HG02610 (cell line): ENCODE results near the gene ABCC3.

Source experiments
- ATAC-seq: cut with Tn5 transposase; IDR thresholded peaks from one replicate; pipeline ENCODE4 v1.9.1; 2021; ENCODE audit warnings: mild to moderate bottlenecking, moderate library complexity; ENCODE audit not compliant: unreplicated experiment

Gene ABCC3

GRCh38 chr17:50683434-50684287, 49.0 kb downstream of the ABCC3 start:
- ATAC-seq: no peak

GRCh38 chr17:50684288-50684611, 49.6 kb downstream of the ABCC3 start:
- ATAC-seq: no peak

GRCh38 chr17:50684612-50685333, 50.1 kb downstream of the ABCC3 start:
- ATAC-seq: no peak

DNA sequence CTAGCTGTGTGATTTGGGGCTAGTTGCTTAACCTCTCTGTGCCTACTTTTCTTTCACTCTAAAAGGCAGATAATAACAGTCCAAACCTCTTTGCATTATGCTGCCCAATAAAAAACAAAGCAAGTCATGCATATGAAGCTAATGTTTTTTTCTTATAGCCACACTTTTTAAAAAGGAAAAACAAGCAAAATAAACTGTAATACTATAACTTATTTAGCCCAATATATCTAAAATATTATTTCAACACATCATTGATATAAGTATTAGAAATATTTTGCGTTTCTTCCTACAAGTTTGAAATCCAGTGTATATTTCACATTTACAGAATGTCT, 50.6 kb downstream of the ABCC3 start:
- ATAC-seq: no peak

DNA sequence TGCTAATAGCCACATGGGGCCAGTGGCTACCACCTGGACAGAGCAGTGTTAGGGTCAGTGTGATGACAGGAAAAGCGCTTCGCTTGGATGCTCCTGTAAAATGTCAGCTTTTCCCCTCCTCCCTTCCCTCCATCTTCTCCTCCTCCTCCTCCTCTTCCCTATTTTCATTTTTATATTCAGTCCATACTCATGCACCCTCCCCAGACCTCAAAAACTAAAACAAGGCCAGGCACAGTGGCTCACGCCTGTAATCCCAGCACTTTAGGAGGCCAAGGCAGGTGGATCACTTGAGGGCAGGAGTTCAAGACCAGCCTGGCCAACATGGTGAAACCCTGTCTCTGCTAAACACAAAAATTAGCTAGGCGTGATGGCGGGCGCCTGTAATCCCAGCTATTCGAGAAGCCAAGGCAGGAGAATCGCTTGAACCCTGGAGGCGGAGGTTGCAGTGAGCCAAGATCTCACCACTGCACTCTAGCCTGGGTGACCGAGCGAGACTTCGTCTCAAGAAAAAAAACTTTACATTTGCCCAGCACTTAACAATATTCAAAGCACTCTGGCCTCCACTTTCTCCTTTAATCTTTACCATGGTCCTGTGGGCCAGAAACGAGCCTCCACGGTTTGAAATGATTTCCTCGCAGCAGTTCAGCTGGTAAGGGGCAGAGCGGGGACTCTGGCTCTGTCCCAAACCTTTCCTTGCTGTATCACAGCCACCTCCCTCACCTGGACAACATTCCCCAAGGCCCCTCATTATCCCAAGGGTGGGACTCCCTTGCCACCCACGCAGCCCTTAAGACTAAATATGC, 51.2 kb downstream of the ABCC3 start:
- ATAC-seq: no peak

DNA sequence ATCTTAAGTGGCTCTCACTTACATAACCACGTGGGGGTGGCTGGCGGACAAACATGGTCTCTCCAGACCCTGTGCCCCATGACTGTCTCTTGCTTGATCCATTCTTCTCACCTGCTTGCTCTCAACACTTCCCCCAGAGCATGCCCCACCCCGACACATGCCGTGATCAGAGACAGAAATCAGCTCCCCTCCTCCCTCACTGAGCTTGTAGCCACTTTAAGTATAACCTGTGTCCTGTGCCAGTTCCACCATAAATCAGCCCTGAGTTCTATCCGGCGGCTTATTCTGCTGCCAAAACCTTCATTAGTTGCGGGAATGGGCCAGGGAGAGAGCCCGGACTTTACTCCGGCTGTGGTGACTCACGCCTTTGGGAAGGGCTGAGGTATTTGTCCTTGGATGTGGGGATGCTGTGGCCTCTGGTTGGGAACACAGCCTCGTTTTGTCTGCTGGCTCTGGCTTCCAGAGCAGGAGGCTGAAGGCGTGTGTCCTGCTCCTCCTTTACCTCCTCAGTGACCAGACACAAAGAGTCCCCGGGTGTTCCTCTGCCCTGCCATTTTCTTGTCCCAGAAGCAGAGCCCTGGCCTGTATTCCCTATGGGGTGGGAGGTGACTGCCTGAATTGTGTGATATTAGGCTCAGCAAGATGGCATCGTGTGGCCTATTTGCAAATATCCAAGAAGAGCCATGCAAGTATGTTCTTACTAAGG, 52.0 kb downstream of the ABCC3 start:
- no peak for ATAC-seq

DNA sequence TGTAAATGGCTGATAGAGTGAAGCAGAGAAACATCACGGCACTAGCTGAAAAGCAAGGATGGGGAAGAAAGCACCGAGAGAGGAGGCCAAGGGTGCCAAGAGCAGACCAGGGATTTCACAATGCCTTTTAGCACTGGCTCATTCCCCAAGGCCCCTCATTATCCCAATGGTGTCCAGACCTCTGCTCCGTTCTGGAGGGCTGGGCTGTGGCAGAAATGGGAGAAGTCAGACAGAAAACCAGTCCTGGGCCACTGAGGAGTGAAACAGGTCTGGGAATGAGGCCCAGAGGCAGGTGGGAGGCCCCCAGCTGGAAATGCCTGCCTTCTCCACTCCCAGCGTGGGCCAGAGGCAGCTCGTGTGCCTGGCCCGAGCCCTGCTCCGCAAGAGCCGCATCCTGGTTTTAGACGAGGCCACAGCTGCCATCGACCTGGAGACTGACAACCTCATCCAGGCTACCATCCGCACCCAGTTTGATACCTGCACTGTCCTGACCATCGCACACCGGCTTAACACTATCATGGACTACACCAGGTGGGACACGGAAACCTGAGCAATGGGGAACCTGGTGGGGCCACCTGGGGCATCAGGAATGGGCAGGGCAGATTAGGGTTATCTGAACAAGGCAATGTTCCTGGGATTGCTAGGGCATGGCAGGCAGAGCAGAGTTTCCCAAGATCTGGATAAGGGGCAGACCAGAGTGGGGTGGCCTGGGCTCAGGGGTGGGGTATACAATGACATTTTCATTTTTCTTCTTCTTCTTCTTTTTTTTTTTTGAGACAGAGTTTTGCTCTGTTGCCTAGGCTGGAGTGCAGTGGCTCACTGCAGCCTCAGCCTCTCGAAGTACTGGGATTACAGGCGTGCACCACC, 52.8 kb downstream of the ABCC3 start:
- ATAC-seq: no peak

GRCh38 chr17:50688245-50688644, 53.6 kb downstream of the ABCC3 start:
- ATAC-seq: no peak

- no peak for ATAC-seq
Measured at GRCh38 chr17:50689251-50689650, 54.6 kb downstream of the ABCC3 start.

GRCh38 chr17:50689956-50690886, 55.5 kb downstream of the ABCC3 start:
- no peak for ATAC-seq

DNA sequence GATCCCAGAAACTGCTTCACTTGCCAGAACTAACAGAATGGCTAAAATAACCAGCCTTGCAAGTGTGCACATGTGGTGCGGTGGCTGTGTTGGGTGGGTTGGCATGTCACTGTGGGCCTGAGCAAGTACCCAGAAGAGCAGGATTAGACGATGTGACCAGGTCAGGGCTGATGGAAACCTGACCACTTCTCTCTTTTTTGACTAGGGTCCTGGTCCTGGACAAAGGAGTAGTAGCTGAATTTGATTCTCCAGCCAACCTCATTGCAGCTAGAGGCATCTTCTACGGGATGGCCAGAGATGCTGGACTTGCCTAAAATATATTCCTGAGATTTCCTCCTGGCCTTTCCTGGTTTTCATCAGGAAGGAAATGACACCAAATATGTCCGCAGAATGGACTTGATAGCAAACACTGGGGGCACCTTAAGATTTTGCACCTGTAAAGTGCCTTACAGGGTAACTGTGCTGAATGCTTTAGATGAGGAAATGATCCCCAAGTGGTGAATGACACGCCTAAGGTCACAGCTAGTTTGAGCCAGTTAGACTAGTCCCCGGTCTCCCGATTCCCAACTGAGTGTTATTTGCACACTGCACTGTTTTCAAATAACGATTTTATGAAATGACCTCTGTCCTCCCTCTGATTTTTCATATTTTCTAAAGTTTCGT, 56.3 kb downstream of the ABCC3 start:
- no peak for ATAC-seq

GRCh38 chr17:50691550-50692447, 57.1 kb downstream of the ABCC3 start:
- ATAC-seq: no peak

DNA sequence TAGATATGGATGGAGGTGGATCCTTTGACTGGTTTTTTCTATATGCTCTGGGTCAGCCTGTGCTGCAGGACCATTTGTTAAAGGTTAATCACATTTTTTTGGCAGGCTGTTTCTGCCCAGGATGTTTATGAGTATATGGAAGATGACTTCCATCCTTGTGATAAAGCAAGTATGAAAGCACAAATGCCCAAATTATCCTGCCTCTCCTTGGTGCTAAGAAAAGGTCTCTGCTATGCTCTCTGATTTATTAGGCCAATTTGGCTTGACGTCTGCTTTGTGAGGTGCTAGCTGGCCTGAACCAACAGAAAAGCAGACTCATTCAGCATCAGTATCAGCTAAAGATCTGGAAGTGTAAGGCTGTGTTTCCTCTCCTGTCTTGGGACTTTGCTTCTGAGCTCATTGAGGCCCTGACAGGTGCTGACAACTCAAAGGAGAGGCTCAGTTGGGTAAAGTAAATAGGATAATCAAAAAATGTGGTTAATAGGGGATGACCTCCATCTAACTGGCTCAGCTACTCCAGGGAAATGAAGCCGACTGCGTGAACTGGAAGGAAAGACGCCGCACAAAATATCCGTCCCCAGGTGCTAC, 57.9 kb downstream of the ABCC3 start:
- no peak for ATAC-seq

- ATAC-seq: no peak
Measured at GRCh38 chr17:50693036-50693682, 58.5 kb downstream of the ABCC3 start.

DNA sequence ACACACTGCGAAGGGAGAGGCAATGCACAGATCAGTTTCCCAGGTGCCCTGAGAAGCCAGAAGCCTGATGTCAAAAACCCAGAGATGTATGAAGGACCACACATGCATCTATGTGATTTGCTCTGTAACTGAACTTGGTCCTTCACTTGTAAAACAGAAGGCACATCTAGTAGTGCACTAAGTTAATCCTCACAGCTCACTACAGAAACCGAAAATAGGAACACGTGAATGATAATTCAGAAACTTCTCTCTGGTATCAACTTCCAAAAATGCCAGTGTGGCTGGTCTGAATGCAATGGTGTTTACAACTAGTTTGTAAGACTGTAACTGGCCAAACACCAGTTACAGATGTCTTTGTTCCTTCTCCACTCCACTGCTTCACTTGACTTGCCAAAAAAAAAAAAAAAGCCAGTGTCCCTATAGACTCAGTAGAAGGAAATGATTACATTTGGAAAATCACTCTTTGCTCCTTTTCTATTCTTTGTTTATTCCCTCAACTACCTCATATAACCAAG, 61.7 kb downstream of the ABCC3 start:
- no peak for ATAC-seq

- no peak for ATAC-seq
Measured at GRCh38 chr17:50697062-50697461, 62.4 kb downstream of the ABCC3 start.
